A673 (cell line): ENCODE results near the gene P2RY2. TPM values are rescaled to one million over a fixed set of nuclear protein-coding genes. Genes with fewer than 3 reads are reported as not detected.

ENCODE experiments used
- BruUV-seq: library from RNA; stranded (reverse); fragments of 400-500 nt; replicated peaks from 2 replicates; lab custom pipeline; 2021; lab: Mats Ljungman, UMichigan
- CTCF ChIA-PET: fragments of 300-600 bp; sonication (Branson Sonifier 250); formaldehyde crosslinking; loops from one replicate; lab custom pipeline; 2022; ENCODE audit warnings: antibody characterized with exemption; lab: Charles Lee
- POLR2A ChIA-PET: fragments of 300-600 bp; sonication (Branson Sonifier 250); formaldehyde crosslinking; loops from one replicate; lab custom pipeline; 2022; ENCODE audit warnings: antibody characterized with exemption; ENCODE audit not compliant: low non-redundant PET; lab: Charles Lee
- DNase-seq: peaks from one replicate; pipeline ENCODE4 v3.0.0-alpha.2; 2015; ENCODE audit warnings: low spot score
- H3K27ac ChIP-seq: fragments of 200-600 bp; sonication (generic); 2 replicates; pipeline ENCODE4 v1.5.1; 2016; ENCODE audit warnings: mixed run types, low read depth, mild to moderate bottlenecking, mixed read lengths, antibody characterized with exemption, low read length; ENCODE audit not compliant: poor library complexity, severe bottlenecking
- H3K27me3 ChIP-seq: fragments of 200-600 bp; sonication (generic); replicated peaks from 2 replicates; pipeline ENCODE4 v1.6.1; 2017; ENCODE audit warnings: mixed run types, low read depth, mild to moderate bottlenecking, mixed read lengths, antibody characterized with exemption, low read length; ENCODE audit not compliant: insufficient read depth, poor library complexity
- H3K36me3 ChIP-seq: fragments of 200-600 bp; sonication (generic); 2 replicates; pipeline ENCODE4 v1.6.1; 2016; ENCODE audit warnings: mixed run types, mild to moderate bottlenecking, mixed read lengths, antibody characterized with exemption, low read length; ENCODE audit not compliant: insufficient read depth, poor library complexity, severe bottlenecking
- H3K4me1 ChIP-seq: fragments of 200-600 bp; sonication (generic); 2 replicates; pipeline ENCODE4 v1.6.1; 2017; ENCODE audit warnings: mixed run types, mild to moderate bottlenecking, mixed read lengths, antibody characterized with exemption, low read length; ENCODE audit not compliant: insufficient read depth, poor library complexity, severe bottlenecking
- H3K4me3 ChIP-seq: fragments of 200-600 bp; sonication (generic); 2 replicates; pipeline ENCODE4 v1.5.1; 2016; ENCODE audit warnings: low read depth, mixed run types, mild to moderate bottlenecking, mixed read lengths, low read length; ENCODE audit not compliant: poor library complexity, severe bottlenecking
- H3K9me3 ChIP-seq: fragments of 200-600 bp; sonication (generic); 2 replicates; pipeline ENCODE4 v1.6.1; 2016; ENCODE audit warnings: mixed run types, low read depth, mild to moderate bottlenecking, mixed read lengths, antibody characterized with exemption, low read length; ENCODE audit not compliant: poor library complexity, severe bottlenecking
- EZH2 ChIP-seq: fragments of 200-600 bp; sonication (generic); IDR thresholded peaks from 2 replicates; pipeline ENCODE4 v1.6.1; 2017; ENCODE audit warnings: borderline replicate concordance, low read depth, mild to moderate bottlenecking, mixed read lengths, antibody characterized with exemption, low read length; ENCODE audit not compliant: poor library complexity, severe bottlenecking
- intact Hi-C: fragments of 100-400 bp; cut with micrococcal nuclease; formaldehyde crosslinking; loops from one replicate; pipeline ENCODE4 v1.10.0; 2022; ENCODE audit not compliant: unreplicated experiment
- total RNA-seq: library from RNA; stranded (reverse); gene quantifications from 2 replicates; pipeline ENCODE4 v1.2.3, GENCODE V29; 2021
- TF ChIP-seq, protein P1 (sequence below): fragments of 300-800, 200-600 bp; sonication (generic); conservative IDR thresholded peaks from 2 replicates; pipeline ENCODE4 v1.5.1; 2017; ENCODE audit warnings: low read depth, mild to moderate bottlenecking, antibody characterized with exemption, low read length, moderate library complexity, mixed read lengths

P2RY2 gene
- total RNA-seq, 1 experiment from 2014 or later, result not detected

- H3K4me1 ChIP-seq, result peaks cover 7% of the 10 kb centered on the region
- CTCF ChIA-PET, result no interaction called here
- no peak for DNase-seq
- no peak overlapping the region for H3K27ac ChIP-seq
- peaks cover 3% of the 10 kb centered on the region for H3K27me3 ChIP-seq
- no TSS peak for BruUV-seq
- H3K36me3 ChIP-seq, result no peaks in the 10 kb centered on the region
- TF ChIP-seq, protein P1, sequence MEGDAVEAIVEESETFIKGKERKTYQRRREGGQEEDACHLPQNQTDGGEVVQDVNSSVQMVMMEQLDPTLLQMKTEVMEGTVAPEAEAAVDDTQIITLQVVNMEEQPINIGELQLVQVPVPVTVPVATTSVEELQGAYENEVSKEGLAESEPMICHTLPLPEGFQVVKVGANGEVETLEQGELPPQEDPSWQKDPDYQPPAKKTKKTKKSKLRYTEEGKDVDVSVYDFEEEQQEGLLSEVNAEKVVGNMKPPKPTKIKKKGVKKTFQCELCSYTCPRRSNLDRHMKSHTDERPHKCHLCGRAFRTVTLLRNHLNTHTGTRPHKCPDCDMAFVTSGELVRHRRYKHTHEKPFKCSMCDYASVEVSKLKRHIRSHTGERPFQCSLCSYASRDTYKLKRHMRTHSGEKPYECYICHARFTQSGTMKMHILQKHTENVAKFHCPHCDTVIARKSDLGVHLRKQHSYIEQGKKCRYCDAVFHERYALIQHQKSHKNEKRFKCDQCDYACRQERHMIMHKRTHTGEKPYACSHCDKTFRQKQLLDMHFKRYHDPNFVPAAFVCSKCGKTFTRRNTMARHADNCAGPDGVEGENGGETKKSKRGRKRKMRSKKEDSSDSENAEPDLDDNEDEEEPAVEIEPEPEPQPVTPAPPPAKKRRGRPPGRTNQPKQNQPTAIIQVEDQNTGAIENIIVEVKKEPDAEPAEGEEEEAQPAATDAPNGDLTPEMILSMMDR, result no peak
- no peak for TF ChIP-seq EZH2
- no peaks in the 10 kb centered on the region for H3K9me3 ChIP-seq
- POLR2A ChIA-PET, result no interaction called here
- H3K4me3 ChIP-seq, result no peak overlapping the region
- intact Hi-C loops, result no loop called here
Measured at GRCh38 chr11:73215191-73216134, 2.6 kb upstream of the P2RY2 start.

- H3K36me3 ChIP-seq, result no peaks in the 10 kb centered on the region
- peaks cover 3% of the 10 kb centered on the region for H3K27me3 ChIP-seq
- no peak for DNase-seq
- intact Hi-C loops, result no loop called here
- no TSS peak for BruUV-seq
- H3K4me1 ChIP-seq, result peaks cover 7% of the 10 kb centered on the region
- ChIA-PET POLR2A (no interaction called here), CTCF (no interaction called here)
- no peak overlapping the region for H3K27ac ChIP-seq
- no peak overlapping the region for H3K4me3 ChIP-seq
- TF ChIP-seq, protein P1, result no peak
- no peak for TF ChIP-seq EZH2
- H3K9me3 ChIP-seq, result no peaks in the 10 kb centered on the region
Measured at GRCh38 chr11:73216465-73216864, 1.6 kb upstream of the P2RY2 start.

- H3K4me3 ChIP-seq, result no peak overlapping the region
- no peak for DNase-seq
- ChIA-PET POLR2A (no interaction called here), CTCF (interaction anchor here (0.6 kb wide), 1 partner anchor 118 kb away, joined by 4 read pairs; no protein-coding TSS in a partner anchor)
- no peaks in the 10 kb centered on the region for H3K9me3 ChIP-seq
- intact Hi-C loops, result no loop called here
- no peaks in the 10 kb centered on the region for H3K36me3 ChIP-seq
- peaks cover 7% of the 10 kb centered on the region for H3K4me1 ChIP-seq
- H3K27ac ChIP-seq, result no peak overlapping the region
- peaks cover 3% of the 10 kb centered on the region for H3K27me3 ChIP-seq
- no TSS peak for BruUV-seq
- TF ChIP-seq EZH2, result no peak
- TF ChIP-seq, protein P1, result no peak
Measured at GRCh38 chr11:73217131-73217809, 811 bp upstream of the P2RY2 start.
